Measurements from ENCODE around the gene WDR86.

Gene WDR86

DNA sequence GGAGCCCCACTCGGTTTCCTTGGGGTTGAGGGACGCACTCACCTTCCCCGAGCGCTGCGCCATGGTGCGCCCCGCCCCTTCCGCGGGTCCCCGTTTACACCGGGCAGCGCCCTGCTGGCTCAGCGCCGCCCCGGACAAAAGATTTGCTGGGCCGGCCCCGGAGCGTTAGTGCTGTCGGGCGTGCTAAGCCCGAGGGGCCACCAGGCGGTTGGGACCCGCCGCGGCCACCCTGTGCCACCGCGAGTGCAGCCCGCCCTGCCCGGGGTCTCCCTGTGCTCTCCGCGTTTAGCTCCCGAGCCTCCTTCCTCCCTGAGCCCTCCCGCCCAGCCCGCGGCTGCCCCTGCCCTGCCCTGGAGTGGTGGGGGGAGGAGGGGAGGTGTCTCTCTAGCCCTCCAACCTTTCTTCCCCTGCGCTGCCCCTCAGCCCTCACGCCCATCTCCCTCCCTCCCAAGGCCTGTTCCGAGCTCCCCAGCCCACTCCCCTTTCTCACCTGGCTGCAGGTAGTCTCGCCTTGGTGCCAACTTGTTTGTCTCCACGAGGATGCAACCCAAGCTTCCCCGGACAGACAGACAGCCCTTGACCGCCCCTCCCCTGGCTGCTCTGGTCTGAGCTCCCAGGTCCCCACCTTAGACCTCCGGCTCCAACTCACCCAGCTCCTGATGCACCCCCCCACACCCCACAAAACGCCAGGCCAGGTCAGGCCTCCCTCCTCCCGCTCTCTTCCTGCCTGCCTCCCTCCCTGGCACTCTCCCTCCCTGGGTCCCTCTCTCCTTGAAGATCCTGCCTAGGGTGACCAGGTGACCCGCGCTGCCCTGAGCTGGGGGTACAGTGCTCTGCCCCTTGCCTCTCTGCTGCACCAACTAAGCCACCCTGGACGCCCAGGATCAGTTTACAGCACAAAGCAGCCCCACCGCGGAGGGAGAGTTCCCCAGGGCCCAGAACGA lies 30.3 kb upstream of the WDR86 start, which contains the start of gene CRYGN:
Gene CRYGN (minus strand): TSS at position 287 of the 944 bp plus-strand sequence. CDS start 224 bp downstream, at position 63.
- no peak for DNase-seq

DNA sequence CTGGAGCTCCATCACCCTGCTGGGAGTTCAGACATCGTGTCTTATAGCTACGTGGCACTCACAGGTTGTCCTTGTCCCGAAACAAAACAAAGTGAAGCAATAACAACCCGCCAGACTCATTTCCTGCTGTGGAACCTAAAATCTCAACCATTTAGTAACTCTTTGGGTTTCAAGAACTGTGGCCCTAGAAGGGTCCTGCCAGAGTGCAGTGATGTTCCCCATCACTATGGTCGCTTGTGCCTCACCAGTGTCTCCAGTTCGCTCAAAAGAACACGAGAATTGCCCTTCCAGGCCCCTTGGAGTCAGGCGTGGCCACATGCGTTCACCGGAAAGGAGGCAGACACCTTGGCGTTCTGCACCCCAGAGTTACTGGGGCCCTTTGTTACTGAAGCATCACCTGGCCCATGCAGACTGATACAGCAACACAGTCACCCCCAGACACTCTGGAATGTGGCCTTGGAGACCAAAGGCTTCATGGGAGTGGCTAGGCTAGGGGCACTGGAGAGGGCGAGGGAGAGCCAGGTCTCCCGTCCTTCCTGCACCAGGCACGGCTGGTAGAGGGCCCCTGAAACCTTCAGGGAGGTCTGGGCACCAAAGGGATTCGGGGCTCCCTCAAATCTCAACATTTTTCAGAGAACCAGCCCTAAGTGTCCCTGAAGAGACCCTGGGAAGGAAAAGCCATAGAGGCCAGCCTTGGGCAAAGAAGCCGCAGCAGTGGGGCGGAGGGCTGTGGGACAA lies 29.2 kb upstream of the WDR86 start:
- DNase-seq = no peak

DNA sequence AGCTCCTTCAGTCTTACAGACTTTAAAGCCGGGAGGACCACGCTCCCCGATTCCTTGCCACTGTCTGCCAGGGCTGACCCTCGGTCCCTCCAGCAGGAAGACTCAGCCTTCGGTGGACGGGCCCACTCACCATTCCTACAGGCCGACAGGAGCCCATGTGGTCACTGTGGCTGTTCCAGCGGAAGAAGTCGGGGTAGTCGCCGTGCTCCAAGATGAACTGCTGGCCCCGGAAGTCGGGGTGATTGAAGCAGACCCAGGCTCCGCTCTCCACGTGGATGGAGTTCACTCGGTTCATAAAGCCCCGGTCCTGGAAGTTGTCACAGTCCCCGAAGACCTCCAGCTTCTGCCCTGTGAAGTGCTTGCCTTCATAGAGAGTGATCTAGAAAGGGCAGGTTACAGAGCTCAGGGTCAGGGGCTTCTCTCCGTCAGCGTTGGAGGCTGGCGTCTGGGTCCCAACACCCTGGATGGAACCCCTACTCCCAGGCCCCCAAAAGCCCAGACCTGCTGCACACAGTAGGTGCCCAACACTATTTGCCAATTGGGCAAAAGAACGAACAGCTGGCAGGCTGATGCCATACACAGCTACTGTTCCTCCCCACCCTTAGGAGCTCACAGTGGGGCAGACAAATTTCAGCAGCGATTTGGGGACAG lies 28.2 kb upstream of the WDR86 start:
- no peak for DNase-seq

DNA sequence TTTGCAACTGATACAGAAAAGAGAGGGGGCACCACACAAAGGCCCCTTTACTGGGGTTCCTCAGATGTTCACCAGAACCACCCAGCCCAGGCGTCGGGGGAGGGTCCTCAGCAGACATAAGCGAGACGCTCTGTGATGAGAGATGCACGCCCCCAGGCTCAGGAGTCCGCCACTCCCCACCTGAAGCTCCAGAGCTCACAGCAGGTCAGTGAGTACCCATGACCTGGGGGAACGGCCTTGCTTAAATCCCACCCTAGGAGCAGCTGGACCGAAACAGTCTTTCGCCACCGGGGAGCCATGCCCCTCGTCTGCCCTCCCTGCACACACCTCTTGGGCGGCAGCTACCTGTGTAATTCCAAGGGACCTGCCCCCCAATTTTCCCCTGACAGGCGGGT lies 27.3 kb upstream of the WDR86 start:
- no peak for DNase-seq

DNA sequence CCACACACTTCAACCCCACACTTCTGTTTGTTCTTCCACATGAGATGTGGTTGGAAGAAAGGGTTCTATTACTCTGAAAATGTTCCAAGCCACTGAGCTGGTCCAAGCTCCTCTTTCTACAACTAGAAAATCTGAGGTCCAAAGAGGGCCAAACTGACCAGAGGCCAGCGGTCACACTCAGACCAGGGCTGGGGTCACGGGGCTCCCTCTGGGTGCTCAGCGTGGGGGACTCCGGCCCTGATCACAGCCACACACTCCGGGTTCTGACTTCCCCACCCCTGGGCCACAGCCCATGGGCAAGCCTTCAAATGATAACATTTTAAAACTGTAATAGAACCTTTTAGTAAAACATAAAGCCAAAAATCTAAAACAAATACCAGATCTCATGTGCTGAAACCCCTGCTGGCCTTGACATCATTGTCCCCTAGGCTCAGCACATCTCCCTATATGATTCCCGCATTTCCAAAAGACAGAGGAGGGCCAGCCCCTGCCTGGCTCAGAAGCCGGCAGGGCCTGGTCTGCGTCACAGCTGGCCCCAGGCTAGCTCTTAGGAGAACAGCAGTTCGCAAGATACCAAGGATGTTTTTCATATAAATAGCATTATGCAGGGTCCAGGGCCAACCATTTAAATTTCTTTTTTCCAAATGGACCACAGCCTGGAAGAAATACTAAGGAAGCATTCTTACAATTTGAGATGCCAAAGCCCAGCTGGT lies 26.8 kb upstream of the WDR86 start:
- DNase-seq = no peak

DNA sequence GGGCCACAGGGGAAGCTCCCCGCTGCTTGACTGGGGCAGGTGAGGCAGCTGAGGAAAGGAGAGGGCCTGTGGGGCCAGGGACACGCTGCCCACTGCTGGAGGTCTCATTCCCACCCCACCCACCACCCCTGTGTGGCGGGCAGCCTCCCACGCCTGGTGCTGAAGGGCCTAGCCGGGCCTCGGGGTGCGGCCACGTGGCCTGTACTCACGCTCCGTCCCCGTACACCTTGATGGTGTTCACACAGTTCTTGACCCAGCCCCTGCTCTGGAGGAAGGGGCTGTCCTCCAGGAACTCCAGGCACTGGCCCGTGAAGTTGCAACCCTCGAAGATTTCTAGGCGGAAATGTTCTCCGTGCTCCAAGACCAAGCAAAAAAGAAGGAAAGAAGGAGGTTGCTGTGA lies 26.1 kb upstream of the WDR86 start:
- DNase-seq = no peak

DNA sequence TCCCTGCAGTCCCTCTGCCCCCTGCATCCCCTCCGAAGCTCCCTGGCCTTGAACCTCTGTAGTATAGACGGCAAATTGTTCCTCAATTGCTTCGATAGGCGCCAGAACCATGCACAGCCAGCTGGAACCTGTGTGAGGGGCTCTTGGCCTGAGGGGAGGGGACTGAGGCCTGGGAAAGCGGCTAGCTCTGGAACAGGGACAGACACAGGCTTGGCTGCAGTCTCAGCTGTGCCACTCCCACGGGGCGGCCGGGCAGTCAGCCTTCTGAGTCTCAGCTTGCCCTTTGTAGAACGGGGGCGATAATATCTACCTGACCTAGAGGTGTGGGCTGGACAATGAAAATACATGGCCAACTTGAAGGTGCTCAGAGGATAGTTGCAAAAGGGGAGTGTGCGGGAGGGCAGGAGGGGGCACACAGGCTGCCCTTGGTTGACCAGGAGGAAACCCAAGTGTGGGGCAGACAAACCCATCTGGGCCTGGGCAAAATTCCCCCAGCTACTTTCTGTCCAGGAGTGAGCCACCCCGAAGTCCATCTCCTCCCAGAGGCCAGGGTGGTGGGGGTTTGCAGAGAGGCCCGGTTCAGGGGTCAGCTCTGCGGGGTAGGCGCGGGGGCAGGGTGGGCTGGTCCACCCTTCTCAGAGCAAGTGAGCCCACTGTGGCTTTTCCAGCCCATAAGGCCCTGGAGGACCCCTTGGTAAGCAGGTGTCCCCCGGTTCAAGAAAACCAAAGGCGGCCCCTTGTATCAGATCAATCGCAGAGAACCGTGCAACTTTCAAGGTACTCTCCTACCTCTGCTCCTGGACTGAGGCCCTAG lies 25.5 kb upstream of the WDR86 start:
- DNase-seq = no peak

DNA sequence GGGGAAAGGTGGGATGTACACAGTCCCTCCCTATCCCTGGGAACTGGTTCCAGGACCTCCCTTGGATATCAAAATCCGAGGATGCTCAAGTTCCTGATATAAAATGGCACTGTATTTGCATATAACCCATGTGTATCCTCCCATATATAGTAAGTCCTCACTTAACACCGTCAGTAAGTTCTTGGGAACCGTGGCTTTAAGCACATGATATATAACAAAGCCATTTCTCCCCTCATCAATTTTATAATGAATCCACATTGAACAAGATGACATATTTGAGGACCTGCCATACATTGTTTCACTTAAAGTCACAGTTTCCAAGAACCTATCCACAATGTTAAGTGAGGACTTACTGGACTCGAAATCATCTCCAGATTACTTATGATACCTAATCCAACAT lies 24.7 kb upstream of the WDR86 start:
- no peak for DNase-seq

DNA sequence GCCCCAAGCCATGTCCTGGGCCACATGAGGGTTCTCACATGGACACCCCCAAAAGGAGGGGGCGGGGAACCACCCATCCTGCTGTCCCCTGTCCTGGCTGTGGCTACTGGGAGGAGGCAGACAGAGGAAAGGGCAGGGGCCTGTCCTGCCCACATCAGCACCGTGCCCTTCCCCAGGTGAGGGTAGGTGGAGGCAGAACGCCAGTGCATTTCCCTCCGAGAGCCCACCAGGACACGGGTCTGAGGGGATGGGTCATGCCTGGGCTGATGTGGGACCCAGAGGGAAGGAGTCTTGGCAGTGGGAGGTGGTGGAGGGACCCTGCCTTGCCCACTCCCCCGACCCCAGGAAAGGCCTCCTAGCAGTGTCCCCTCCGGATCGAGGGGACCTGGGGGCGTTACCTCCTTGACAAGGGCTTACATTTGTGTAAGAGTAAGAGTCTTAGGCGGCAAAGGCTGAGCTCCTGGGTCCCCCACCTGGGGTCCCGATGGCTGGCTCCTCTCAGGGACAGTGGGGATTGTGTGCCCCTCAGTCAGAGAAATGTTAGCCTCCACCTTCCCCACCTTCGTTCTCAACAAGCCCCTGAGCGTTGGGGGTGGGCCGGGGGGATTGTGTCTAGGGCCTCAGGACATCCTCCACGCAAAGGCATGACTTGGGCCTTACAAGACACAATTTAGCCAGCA lies 24.0 kb upstream of the WDR86 start:
- DNase-seq = no peak

DNA sequence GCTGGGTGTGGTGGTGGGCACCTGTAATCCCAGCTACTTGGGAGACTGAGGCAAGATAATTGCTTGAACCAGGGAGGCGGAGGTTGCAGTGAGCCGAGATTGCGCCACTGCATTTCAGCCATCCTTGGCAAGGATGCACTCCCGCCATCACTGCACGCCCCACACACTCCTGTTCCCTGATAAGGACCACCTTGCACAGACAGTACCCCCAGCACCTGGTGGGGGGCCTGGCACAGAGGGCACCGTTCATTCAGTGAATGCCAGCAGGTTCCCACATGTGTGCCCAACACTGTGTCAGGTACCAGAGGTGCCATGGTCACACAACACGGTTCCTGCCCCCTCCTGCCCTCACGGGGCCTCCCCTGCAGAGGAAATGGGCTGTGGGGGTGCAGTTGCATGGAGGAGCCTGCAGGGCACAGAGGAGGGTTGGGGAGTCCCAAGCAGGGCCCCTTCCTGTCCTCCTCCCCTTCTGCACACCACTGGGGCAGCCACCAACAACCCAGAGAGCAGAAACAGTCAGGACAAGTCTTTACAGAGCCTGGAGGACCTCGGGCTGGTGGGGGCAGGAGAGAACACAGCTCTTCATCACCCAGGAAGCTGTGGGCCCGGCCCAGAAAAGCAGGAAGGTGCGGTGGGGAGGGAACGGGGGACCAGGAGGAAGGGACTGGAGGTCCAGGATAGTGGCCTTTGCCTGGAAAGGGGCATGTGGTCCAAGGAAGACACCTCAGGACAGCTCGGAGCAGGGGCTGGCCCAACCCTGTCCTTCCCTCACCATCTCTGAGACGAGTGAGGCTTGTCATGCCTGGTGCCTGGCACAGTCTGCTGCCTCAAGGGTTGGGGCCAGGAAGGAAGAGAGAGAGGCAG lies 23.1 kb upstream of the WDR86 start:
- DNase-seq = no peak

DNA sequence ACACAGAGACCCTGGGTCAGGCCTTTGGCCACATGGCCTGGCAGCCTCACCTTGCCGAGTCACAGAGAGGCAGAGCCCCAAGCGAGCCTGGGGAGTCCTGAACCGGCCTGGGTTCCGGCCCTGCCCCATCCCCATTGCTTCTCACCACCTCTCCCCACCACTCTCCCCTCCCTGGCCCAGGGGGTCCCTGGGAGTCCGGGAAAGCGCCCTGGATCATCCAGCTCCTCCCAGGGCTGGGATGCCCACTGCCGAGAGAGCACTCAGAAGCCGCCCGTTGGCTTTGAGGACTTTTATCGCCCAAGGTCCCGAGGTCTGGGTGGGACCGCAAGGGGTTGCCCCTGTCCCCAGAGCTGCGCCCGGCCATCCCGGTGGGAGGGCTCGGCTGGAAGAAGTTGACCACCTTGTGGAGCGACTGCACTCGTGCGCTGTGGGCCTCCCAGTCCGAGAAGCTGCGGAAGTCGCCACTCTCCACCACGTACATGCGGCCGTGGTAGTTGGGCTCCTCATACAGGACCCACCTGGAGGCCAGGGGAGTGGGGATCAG lies 22.0 kb upstream of the WDR86 start:
- DNase-seq = no peak

DNA sequence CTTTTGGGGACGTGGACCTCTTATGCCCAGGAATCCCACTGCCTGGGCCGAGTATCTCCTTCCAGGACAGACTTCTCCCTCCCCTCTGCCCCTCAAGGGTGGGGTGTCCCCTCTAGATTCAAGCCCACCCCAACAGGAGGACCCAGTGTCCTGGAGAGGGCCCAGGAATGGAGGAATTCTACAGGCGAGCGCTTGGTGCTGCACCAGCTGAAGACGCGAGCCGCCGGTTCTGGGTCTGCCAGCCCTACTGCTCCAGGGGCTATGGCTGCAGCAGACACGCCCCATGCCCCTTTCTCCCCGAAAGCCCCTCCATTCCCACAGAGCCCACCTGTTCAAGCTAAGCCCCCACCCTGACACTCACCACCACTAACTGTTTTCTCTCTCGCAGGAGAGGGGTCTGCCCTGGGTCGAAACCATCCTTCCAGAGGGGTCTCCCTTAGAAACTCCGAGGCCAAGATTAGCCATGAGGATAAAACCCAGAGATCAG lies 21.5 kb upstream of the WDR86 start:
- DNase-seq = no peak

DNA sequence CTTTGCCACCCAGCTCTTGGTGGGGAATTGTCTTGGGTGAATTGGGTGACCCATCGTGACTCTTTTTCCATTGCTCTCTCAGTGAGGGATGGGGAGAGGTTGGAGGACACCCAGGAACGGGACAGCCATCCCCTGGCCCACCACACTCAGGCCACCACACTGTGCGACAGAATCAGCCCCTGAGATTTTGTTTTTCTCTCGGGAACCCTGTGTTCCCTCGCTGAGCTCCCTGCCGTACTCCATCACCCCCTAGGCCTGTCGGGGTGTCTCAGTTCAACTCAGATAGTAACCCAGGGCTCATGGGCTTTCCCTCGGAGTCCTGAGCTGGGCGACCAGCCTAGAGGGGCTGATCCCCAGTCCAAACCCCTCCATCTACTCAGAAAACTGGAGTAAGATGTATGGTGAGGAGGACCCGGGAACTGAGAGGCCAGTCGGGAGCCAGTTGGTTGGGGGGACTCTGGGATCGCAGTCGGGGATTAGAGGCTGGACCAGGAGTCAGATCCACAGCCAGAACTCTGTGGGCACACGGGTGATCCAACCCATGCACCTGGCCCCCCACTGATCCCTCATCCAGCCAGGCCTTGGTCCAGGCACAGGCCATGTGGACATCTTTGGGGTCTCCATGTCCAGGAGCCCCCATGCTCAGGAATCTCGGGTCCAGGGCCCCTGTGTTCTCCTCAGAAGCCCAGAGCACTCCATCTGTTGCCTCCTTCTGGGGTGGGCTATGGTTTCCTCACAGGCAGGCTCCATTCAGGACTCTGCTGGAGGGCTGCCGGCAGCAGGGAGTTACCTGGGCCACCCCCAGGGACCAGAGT lies 20.8 kb upstream of the WDR86 start:
- no peak for DNase-seq

DNA sequence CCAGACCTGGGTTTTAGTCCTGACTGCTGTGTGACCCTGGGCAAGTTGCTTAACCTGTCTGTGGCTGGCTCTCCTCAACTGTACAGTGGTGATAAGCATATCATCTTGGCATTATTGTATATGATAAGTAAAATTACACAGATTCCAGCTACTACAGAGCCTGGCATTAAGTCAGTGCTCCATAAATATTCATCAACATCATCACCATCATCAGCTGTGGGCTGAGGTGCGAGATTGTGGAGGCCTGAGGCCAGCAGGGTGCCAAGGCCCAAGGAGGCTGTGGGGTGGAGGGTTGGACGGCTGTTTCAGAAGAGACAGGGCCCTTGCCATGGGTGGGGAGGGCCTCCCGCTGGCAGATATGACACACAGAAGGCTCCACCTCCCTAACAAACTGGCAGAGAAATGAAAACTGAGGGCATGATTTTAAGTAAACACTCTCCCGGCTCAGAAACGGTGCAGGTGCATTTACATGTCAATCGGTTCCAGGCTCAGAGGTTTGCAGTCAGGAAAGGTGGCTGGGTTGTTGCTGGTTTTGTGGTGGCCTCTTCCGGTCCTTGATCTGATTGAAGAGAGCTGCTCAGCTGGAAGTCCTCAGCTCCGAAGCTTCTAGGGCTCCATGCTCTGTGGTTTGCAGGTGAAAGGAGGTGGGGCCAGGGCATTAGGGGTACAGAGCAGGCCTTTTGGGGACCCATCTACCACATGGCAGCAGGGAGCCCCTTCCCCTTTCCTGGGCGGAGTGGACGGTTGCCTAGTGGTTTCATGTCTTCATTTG lies 19.9 kb upstream of the WDR86 start:
- no peak for DNase-seq

DNA sequence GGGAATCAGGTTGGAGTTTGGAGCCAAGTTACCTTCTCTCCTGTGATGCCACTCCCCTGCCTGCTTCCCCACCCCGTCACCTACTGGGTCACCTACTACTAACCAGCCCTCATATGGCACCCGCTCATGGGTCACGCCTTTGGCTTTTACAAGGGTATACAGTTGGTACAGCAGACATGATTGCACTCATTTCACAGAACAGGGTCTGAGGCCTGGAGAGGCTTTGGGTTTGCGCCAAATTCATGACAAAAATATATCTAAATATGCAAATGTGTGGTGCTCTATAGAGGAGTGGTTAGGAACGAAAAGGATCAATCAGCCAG lies 19.4 kb upstream of the WDR86 start:
- no peak for DNase-seq

DNA sequence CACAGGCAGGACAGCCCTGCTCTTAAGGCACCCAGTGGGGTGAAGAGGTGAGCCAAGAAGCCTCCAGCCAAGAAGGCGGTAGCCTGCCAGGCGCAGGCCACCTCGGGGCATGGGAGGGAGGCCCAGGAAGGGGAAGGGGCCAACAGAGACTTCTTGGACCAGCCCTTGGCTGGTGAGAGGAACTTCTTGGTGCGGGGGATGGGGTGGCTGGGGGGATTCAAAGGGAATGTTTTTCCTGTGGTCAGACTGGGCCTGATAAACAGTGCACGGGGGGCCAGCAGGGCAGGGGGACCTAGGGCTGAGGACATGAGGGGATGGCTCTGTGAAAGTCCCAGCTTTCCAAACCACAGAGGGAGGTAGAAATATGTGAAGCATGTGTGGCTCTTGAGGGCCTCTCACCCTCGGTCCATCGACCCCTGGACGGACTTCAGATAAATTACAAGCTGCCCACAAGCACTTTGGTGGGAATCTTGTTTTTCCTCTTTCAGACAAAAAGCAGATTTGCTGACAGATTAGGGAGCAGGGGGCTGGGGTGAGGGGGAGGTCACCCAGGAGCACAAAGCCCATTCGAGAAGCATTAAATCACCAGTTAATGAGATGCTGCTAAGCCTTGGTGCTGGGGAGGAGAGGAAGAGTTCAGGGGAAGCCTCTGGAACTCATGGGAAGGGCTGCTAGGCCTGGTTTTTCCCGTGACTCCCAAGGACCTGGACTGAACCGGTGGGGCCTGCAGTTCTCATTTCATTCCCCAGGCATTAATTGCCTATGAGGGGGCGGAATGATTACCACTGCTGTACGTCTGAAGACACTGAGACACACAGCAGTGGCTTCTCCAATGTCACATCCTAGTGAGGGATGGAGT lies 18.8 kb upstream of the WDR86 start:
- DNase-seq = peak; percentile 51

DNA sequence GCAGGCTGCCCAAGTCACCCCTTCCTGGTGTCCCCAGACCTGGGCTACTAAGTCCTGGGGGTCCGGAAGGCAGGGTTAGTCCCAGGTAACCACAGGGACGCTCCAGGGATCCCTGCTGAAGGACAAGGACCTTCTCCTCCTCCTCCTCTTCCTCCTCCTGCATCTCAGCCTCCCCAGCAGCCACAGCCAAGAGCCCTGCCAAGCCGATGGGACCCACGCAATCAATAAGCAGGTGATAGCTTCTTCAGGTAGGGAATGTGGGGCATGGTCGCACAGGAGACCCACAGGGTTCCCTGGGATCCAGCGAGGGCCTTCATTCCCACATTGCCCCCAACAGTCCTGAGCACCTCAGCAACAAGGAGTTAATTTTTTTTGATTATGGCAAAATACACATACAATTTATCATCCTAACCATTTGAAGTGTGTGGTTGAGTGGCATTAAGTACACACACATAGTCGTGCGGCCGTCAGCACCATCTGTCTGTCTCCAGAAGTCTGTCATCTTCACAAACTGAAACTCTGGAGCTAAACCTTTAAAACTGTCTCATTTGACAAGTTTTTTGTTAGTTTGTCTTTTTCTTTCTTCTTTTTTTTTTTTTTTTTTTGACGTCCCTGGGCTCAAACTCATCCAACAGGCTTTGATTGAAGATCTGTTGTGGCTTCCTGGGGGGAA lies 18.0 kb upstream of the WDR86 start:
- no peak for DNase-seq

Data from fibroblast of skin of right quadriceps (primary cell).